Fibroblast of mammary gland (primary cell): ENCODE results near the gene CERS6.
A peak's percentile ranks its signal among the peaks of the same experiment; 100 is the strongest.

ENCODE experiments used
- DNase-seq: peaks from one replicate; pipeline ENCODE4 v3.0.0-alpha.2; 2010; ENCODE audit warnings: low read depth
- H3K4me3 ChIP-seq: 2 replicates; pipeline ENCODE4 v1.5.1; 2011; ENCODE audit warnings: low read depth, mild to moderate bottlenecking, low read length, moderate library complexity; ENCODE audit not compliant: control insufficient read depth
- CTCF ChIP-seq: conservative IDR thresholded peaks from 2 replicates; pipeline ENCODE4 v1.5.1; 2011; ENCODE audit warnings: low read depth, low read length, inconsistent platforms; ENCODE audit not compliant: control insufficient read depth, insufficient read depth

CERS6 gene

GRCh38 chr2:168729455-168729854, 273.4 kb downstream of the CERS6 start:
- TF ChIP-seq CTCF = no peak
- no peak overlapping the region for H3K4me3 ChIP-seq
- no peak for DNase-seq

- DNase-seq = peak; percentile 25
- no peak overlapping the region for H3K4me3 ChIP-seq
- no peak for TF ChIP-seq CTCF
Measured at GRCh38 chr2:168730344-168730743, 274.3 kb downstream of the CERS6 start.

GRCh38 chr2:168731002-168731401, 274.9 kb downstream of the CERS6 start:
- no peak for TF ChIP-seq CTCF
- H3K4me3 ChIP-seq = no peak overlapping the region
- no peak for DNase-seq

GRCh38 chr2:168731616-168732015, 275.5 kb downstream of the CERS6 start:
- peak; percentile 41 for DNase-seq
- no peak overlapping the region for H3K4me3 ChIP-seq
- TF ChIP-seq CTCF = no peak

GRCh38 chr2:168732100-168732499, 276.0 kb downstream of the CERS6 start:
- TF ChIP-seq CTCF = no peak
- H3K4me3 ChIP-seq = no peak overlapping the region
- DNase-seq = no peak

GRCh38 chr2:168732506-168732905, 276.4 kb downstream of the CERS6 start:
- no peak for DNase-seq
- H3K4me3 ChIP-seq = no peak overlapping the region
- no peak for TF ChIP-seq CTCF

GRCh38 chr2:168734199-168734760, 278.2 kb downstream of the CERS6 start:
- no peak for TF ChIP-seq CTCF
- DNase-seq = no peak
- H3K4me3 ChIP-seq = no peak overlapping the region
